Neural progenitor cell (in vitro differentiated cells): Measurements from ENCODE around the gene JAG2. TPM values are rescaled to one million over a fixed set of nuclear protein-coding genes. Genes with fewer than 3 reads are reported as not detected.
A peak's percentile ranks its signal among the peaks of the same experiment; 100 is the strongest.

ENCODE experiments used
- DNase-seq: peaks from one replicate; pipeline ENCODE4 v3.0.0-alpha.2; 2016; ENCODE audit warnings: low spot score
- H2AFZ ChIP-seq: fragments of 200-600 bp; sonication (generic); replicated peaks from 2 replicates; pipeline ENCODE4 v1.6.1; 2016; ENCODE audit warnings: antibody characterized with exemption
- H3F3A ChIP-seq: fragments of 200-600 bp; sonication (generic); 2 replicates; pipeline ENCODE4 v1.6.1; 2016; ENCODE audit warnings: antibody characterized with exemption, low read depth
- H3K27ac ChIP-seq: fragments of 200-600 bp; sonication (generic); 2 replicates; pipeline ENCODE4 v1.5.1; 2016; ENCODE audit warnings: mild to moderate bottlenecking
- H3K27me3 ChIP-seq: fragments of 200-600 bp; sonication (generic); 2 replicates; pipeline ENCODE4 v1.6.1; 2016; ENCODE audit warnings: mild to moderate bottlenecking, moderate library complexity
- H3K36me3 ChIP-seq: fragments of 200-600 bp; sonication (generic); 2 replicates; pipeline ENCODE4 v1.5.1; 2016
- H3K4me1 ChIP-seq: fragments of 200-600 bp; sonication (generic); 2 replicates; pipeline ENCODE4 v1.6.1; 2016; ENCODE audit warnings: mixed run types
- H3K4me2 ChIP-seq: fragments of 200-600 bp; sonication (generic); 2 replicates; pipeline ENCODE4 v1.6.1; 2016
- H3K4me3 ChIP-seq: fragments of 200-600 bp; sonication (generic); 2 replicates; pipeline ENCODE4 v1.5.1; 2016
- H3K79me2 ChIP-seq: fragments of 200-600 bp; sonication (generic); 2 replicates; pipeline ENCODE4 v1.6.1; 2016; ENCODE audit warnings: low read depth
- H3K9ac ChIP-seq: fragments of 200-600 bp; sonication (generic); 2 replicates; pipeline ENCODE4 v1.6.1; 2016
- H3K9me3 ChIP-seq: fragments of 200-600 bp; sonication (generic); 2 replicates; pipeline ENCODE4 v1.5.1; 2016; ENCODE audit warnings: low read depth
- H4K20me1 ChIP-seq: fragments of 200-600 bp; sonication (generic); 2 replicates; pipeline ENCODE4 v1.6.1; 2016; ENCODE audit warnings: low read depth
- H3K27ac Mint-ChIP-seq: 3 replicates; pipeline ENCODE4 v1.8.0; 2021; ENCODE audit warnings: mixed read lengths
- H3K27me3 Mint-ChIP-seq: 2 replicates; pipeline ENCODE4 v1.8.0; 2022; ENCODE audit warnings: low read depth, mild to moderate bottlenecking, inconsistent platforms, moderate library complexity, mixed read lengths; ENCODE audit not compliant: insufficient read depth
- H3K36me3 Mint-ChIP-seq: 3 replicates; pipeline ENCODE4 v1.8.0; 2021; ENCODE audit warnings: mixed read lengths
- H3K4me1 Mint-ChIP-seq: 3 replicates; pipeline ENCODE4 v1.8.0; 2021; ENCODE audit warnings: mixed read lengths
- H3K4me3 Mint-ChIP-seq: 3 replicates; pipeline ENCODE4 v1.8.0; 2021; ENCODE audit warnings: mild to moderate bottlenecking, moderate library complexity, mixed read lengths
- H3K9me3 Mint-ChIP-seq: 3 replicates; pipeline ENCODE4 v1.8.0; 2020; ENCODE audit warnings: mixed read lengths
- CTCF ChIP-seq: fragments of 200-600 bp; sonication (generic); IDR thresholded peaks from 2 replicates; pipeline ENCODE4 v1.5.1; 2017; ENCODE audit warnings: antibody characterized with exemption, mild to moderate bottlenecking
- EZH2 ChIP-seq: fragments of 200-600 bp; sonication (generic); IDR thresholded peaks from 2 replicates; pipeline ENCODE4 v1.6.1; 2017; ENCODE audit warnings: antibody characterized with exemption, mild to moderate bottlenecking, moderate library complexity
- EZH2phosphoT487 ChIP-seq: fragments of 200-600 bp; sonication (generic); IDR thresholded peaks from 2 replicates; pipeline ENCODE4 v1.6.1; 2017; ENCODE audit warnings: antibody characterized with exemption
- total RNA-seq: library from RNA; depleted of rRNA; stranded (reverse); fragments of >200 nt; gene quantifications from 2 replicates; pipeline ENCODE4 v1.2.3, GENCODE V29; 2015; ENCODE audit warnings: low replicate concordance

JAG2 gene
- total RNA-seq, 1 donor from 2014 or later, result 2.1 TPM

- Histone ChIP-seq H3K4me2 (no peak overlapping the region), H3K27ac (no peak overlapping the region), H3K9me3 (no peaks in the 10 kb centered on the region), H3K4me1 (peaks cover 6% of the 10 kb centered on the region), H3K4me3 (no peak overlapping the region), H3K36me3 (no peaks in the 10 kb centered on the region), H4K20me1 (peaks cover 10% of the 10 kb centered on the region), H3K9ac (no peak overlapping the region), H2AFZ (no peak overlapping the region), H3K79me2 (no peaks in the 10 kb centered on the region), H3K27me3 (peaks cover 36% of the 10 kb centered on the region), H3F3A (peaks cover 19% of the 10 kb centered on the region)
- no peak for DNase-seq
- TF ChIP-seq CTCF, result no peak
- TF ChIP-seq EZH2phosphoT487, result no peak
- no peak for TF ChIP-seq EZH2
- H3K4me1 Mint-ChIP-seq, result peaks cover 8% of the 10 kb centered on the region
- H3K27me3 Mint-ChIP-seq, result peaks cover 17% of the 10 kb centered on the region
- H3K4me3 Mint-ChIP-seq, result peak overlapping the region; percentile 52
- no peak overlapping the region for H3K27ac Mint-ChIP-seq
- peaks cover 19% of the 10 kb centered on the region for H3K9me3 Mint-ChIP-seq
- no peaks in the 10 kb centered on the region for H3K36me3 Mint-ChIP-seq
Observed at GRCh38 chr14:105095236-105095805, 73.3 kb downstream of the JAG2 start.

DNA sequence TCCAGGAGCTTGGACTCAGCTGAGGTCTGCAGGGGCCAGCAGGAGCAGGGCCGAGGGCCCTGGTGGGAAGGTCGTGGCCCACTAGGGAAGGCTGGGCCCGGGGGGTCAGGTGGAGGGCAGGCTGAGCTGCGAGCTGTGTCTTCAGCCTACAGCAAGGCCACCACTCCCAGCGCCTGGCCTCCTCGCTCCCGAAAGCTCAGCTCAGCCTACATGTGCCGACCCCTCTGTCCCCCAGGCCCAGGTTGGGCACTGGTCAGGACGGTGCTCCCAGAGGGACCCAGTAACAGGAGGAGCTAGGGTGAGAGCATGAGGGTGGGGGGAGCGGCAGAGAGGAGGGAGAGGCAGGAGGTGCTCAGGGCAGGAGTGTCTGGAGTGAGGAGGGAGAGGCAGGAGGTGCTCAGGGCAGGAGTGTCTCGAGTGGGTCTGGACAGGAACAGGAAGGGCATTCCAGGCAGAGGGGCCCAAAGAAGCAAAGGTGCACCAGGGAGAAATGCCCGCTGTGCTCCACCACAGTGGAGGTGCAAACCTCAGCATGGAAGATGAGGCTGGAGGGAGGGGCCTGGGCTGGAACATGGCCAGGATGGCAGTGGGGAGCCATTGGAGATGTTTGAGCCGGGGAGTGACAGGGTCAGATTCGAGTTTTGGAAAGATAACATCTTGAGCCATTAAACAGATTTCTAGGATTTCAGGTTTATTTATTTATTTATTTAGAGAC lies 74.2 kb downstream of the JAG2 start:
- Histone ChIP-seq H3K27me3 (peaks cover 42% of the 10 kb centered on the region), H2AFZ (peak overlapping the region; percentile 97), H3K9ac (no peak overlapping the region), H3K79me2 (no peaks in the 10 kb centered on the region), H3K4me1 (peaks cover 6% of the 10 kb centered on the region), H3K4me3 (peak overlapping the region; percentile 82), H3F3A (peaks cover 19% of the 10 kb centered on the region), H3K27ac (no peak overlapping the region), H4K20me1 (peaks cover 19% of the 10 kb centered on the region), H3K36me3 (no peaks in the 10 kb centered on the region), H3K4me2 (peak overlapping the region; percentile 97), H3K9me3 (no peaks in the 10 kb centered on the region)
- Mint-ChIP-seq H3K9me3 (peaks cover 10% of the 10 kb centered on the region), H3K4me3 (peak overlapping the region; percentile 76), H3K27me3 (peaks cover 17% of the 10 kb centered on the region), H3K36me3 (no peaks in the 10 kb centered on the region), H3K27ac (peak overlapping the region; percentile 25), H3K4me1 (peaks cover 8% of the 10 kb centered on the region)
- TF ChIP-seq EZH2phosphoT487, result no peak
- no peak for TF ChIP-seq CTCF
- no peak for TF ChIP-seq EZH2
- no peak for DNase-seq

DNA sequence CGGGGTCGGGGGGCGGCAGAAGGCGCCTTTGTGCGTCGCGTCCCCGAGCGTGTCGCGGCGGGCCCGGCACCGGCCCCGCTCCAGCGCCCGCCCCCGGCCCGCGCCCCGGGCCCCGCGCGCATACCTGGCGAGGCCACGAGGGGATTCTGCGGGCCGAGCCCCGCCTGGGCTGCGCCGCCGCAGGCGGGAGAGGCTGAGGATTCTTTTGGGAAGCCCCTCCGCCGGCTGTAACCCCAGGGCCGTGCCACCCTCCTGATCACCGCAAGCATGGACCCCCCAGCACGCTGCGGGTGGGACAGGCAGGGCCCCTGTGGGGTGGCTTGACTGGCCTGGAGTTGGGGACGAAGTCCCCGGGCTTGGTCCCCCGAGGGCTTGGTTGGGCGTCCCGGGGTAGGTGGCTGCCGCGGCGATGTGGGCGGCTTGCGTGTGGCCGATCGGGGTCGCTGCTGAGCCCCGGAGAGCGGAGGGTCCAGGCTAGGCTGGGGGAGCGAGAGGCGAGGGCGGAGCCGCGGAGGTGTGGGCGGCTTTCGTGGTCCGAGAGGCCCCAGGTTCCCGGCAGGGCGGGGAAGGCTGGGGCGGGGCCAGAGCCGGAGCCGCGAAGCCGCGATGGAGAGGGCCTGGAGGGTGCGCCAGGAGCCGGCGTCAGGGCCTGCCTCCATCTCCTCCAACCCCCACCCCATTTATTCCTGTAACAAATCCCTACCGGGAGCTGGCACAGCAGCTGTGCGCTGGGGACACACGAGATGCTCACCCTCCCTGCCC lies 75.0 kb downstream of the JAG2 start:
- Histone ChIP-seq H3K4me2 (peak overlapping the region; percentile 97), H4K20me1 (peaks cover 26% of the 10 kb centered on the region), H3K27me3 (peaks cover 49% of the 10 kb centered on the region), H3K36me3 (no peaks in the 10 kb centered on the region), H3K79me2 (no peaks in the 10 kb centered on the region), H3K9ac (no peak overlapping the region), H3K4me1 (peaks cover 6% of the 10 kb centered on the region), H3F3A (peaks cover 23% of the 10 kb centered on the region), H2AFZ (peak overlapping the region; percentile 97), H3K27ac (no peak overlapping the region), H3K4me3 (peak overlapping the region; percentile 82), H3K9me3 (no peaks in the 10 kb centered on the region)
- TF ChIP-seq EZH2phosphoT487 (no peak), EZH2 (peak; percentile 56), CTCF (peak; percentile 77)
- peaks cover 12% of the 10 kb centered on the region for H3K4me1 Mint-ChIP-seq
- DNase-seq, result peak; percentile 94
- H3K4me3 Mint-ChIP-seq, result peak overlapping the region; percentile 71
- H3K36me3 Mint-ChIP-seq, result no peaks in the 10 kb centered on the region
- H3K9me3 Mint-ChIP-seq, result peaks cover 6% of the 10 kb centered on the region
- no peak overlapping the region for H3K27ac Mint-ChIP-seq
- H3K27me3 Mint-ChIP-seq, result peaks cover 20% of the 10 kb centered on the region
